Measurements from ENCODE around the gene TREM2.
"Not testable (repeated sequence)": the region's sequence is repeated elsewhere in the genome, so short reads cannot be mapped to it uniquely, and the experiment has no call there.

The TREM2 gene

GRCh38 chr6:41162687-41163418, at the start of gene TREM2:
TSS of gene TREM2 (minus strand) at chr6:41163116. CDS start at chr6:41163082, 34 bp downstream.
- no peak for DNase-seq

GRCh38 chr6:41209547-41210320, 46.8 kb upstream of the TREM2 start:
- no peak for DNase-seq

- no peak for DNase-seq
These were observed 45.7 kb upstream of the TREM2 start for GRCh38 chr6:41208439-41209106.

- DNase-seq: no peak
These were observed 41.2 kb upstream of the TREM2 start for GRCh38 chr6:41204156-41204555.

- no peak for DNase-seq
These were observed 38.9 kb upstream of the TREM2 start for GRCh38 chr6:41201764-41202173.

- DNase-seq: no peak
These were observed 38.2 kb upstream of the TREM2 start, which contains the start of gene TREML2 for GRCh38 chr6:41200901-41201763. TSS of gene TREML2 (minus strand) at chr6:41201149. CDS start at chr6:41201008, 141 bp downstream.

GRCh38 chr6:41200296-41200900, 37.5 kb upstream of the TREM2 start:
- DNase-seq: no peak

- DNase-seq: no peak
These were observed 36.8 kb upstream of the TREM2 start for GRCh38 chr6:41199552-41200246.

- no peak for DNase-seq
These were observed 34.3 kb upstream of the TREM2 start for GRCh38 chr6:41197234-41197633.

GRCh38 chr6:41194386-41194785, 31.5 kb upstream of the TREM2 start:
- DNase-seq: no peak

- no peak for DNase-seq
These were observed 31.0 kb upstream of the TREM2 start for GRCh38 chr6:41193884-41194283.

- DNase-seq: no peak
These were observed 30.3 kb upstream of the TREM2 start for GRCh38 chr6:41193171-41193734.

GRCh38 chr6:41191569-41191968, 28.7 kb upstream of the TREM2 start:
- DNase-seq: no peak

GRCh38 chr6:41190791-41191190, 27.9 kb upstream of the TREM2 start:
- no peak for DNase-seq

- no peak for DNase-seq
These were observed 27.1 kb upstream of the TREM2 start for GRCh38 chr6:41189967-41190366.

- not testable (repeated sequence) for DNase-seq
These were observed 26.1 kb upstream of the TREM2 start for GRCh38 chr6:41189046-41189445.

GRCh38 chr6:41187924-41188886, 25.3 kb upstream of the TREM2 start:
- DNase-seq: no peak

- no peak for DNase-seq
These were observed 23.2 kb upstream of the TREM2 start for GRCh38 chr6:41186031-41186562.

GRCh38 chr6:41184761-41185160, 21.8 kb upstream of the TREM2 start:
- DNase-seq: no peak

Data from kidney glomerular epithelial cell (primary cell).